NT2/D1 (cell line): ENCODE results near the gene FFAR2.
"Not testable (repeated sequence)": the region's sequence is repeated elsewhere in the genome, so short reads cannot be mapped to it uniquely, and the experiment has no call there.

ENCODE experiments used
- YY1 ChIP-seq: IDR thresholded peaks from 2 replicates; pipeline ENCODE4 v1.6.1; 2011; ENCODE audit not compliant: insufficient read length, insufficient read depth
- ZNF274 ChIP-seq: IDR thresholded peaks from 2 replicates; pipeline ENCODE4 v1.6.1; 2011; ENCODE audit warnings: mild to moderate bottlenecking, low read depth, low read length

- not testable (repeated sequence) for TF ChIP-seq ZNF274, YY1
Observed at GRCh38 chr19:35474594-35474993, 26.5 kb downstream of the FFAR2 start.
